Measurements from ENCODE around the gene ID4.

Gene ID4

DNA sequence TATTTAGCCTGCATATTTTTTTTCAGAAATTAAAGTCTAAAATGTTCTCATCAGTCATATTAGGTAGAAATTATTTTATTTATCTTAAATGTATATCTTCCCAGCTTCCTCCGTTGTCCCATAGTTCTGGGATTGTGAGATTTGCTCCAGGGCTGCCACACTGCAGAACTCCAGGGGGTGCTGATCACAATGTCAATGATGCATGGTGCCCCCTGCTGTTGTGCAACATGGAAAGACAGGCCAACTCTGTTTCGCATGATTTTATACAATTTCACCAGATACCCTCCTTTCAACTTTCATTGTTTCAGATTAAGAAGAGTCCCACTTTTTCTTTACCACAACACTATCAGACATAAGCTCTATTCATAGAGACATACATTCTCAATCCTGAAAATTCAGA, 35.9 kb downstream of the ID4 start:
- Histone ChIP-seq H3K27me3 (ENCODE audit: insufficient read depth, insufficient read length) (no peaks in the 10 kb centered on the region), H3K4me1 (ENCODE audit: insufficient read depth, insufficient read length) (no peaks in the 10 kb centered on the region), H3K4me3 (ENCODE audit: insufficient read length, low read depth) (no peak overlapping the region), H3K36me3 (ENCODE audit: insufficient read depth, insufficient read length, low read length) (no peaks in the 10 kb centered on the region), H3K9ac (ENCODE audit: insufficient read length, low read depth) (no peak overlapping the region), H3K9me3 (ENCODE audit: insufficient read depth, low read length) (no peaks in the 10 kb centered on the region)
- DNase-seq (ENCODE audit: low read depth, low spot score), result no peak
- TF ChIP-seq SUZ12 (IDR thresholded peaks at IDR 0.05; ENCODE audit: extremely low read depth, insufficient read depth, insufficient read length), result no peak
- TF ChIP-seq YY1 (IDR thresholded peaks at IDR 0.05; ENCODE audit: insufficient read depth, insufficient read length), result no peak
- no peak for TF ChIP-seq ZNF274 (IDR thresholded peaks at IDR 0.05; ENCODE audit: low read depth, low read length)

DNA sequence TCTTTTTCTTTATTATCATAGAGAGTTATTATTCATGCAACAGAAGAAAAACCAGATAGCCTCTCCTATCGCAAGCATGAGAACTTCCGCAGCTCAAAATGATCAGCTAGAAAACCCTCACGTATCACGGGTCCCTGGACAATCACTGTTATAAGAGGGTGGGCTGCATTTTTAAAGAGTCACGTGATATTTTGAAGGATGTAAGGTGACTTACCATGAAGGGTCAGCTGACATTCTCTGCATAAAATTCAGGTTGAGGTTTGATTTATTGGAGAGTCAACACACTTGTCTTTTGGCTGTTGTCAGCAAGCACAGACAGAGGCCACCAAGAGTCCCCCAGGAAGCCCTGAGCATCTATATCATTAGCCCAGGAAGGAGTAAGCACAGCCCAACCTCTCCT, 39.5 kb downstream of the ID4 start:
- Histone ChIP-seq H3K4me3 (ENCODE audit: insufficient read length, low read depth) (no peak overlapping the region), H3K27me3 (ENCODE audit: insufficient read depth, insufficient read length) (no peaks in the 10 kb centered on the region), H3K4me1 (ENCODE audit: insufficient read depth, insufficient read length) (no peaks in the 10 kb centered on the region), H3K9ac (ENCODE audit: insufficient read length, low read depth) (no peak overlapping the region), H3K36me3 (ENCODE audit: insufficient read depth, insufficient read length, low read length) (no peaks in the 10 kb centered on the region), H3K9me3 (ENCODE audit: insufficient read depth, low read length) (no peaks in the 10 kb centered on the region)
- no peak for DNase-seq (ENCODE audit: low read depth, low spot score)
- TF ChIP-seq SUZ12 (IDR thresholded peaks at IDR 0.05; ENCODE audit: extremely low read depth, insufficient read depth, insufficient read length), result no peak
- TF ChIP-seq ZNF274 (IDR thresholded peaks at IDR 0.05; ENCODE audit: low read depth, low read length), result no peak
- no peak for TF ChIP-seq YY1 (IDR thresholded peaks at IDR 0.05; ENCODE audit: insufficient read depth, insufficient read length)

DNA sequence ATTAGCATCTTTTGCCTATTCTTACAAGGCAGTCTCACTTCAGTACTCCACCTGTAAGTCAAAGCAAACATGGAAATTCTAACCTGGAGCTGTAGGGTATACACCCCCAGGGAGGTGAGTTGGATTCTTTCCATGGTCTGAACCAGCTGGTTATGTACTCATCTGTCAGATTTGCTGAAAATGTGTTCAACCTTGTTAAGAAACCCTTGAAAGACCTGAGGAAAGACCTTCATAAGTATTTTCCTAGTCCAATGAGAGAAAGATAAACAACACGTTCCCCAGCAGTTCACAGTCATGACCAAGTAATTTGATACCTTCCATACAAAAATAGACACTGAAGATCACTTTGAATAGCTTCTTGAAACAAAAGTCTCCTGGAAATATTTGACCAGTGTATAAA, 42.5 kb downstream of the ID4 start:
- H3K4me3 ChIP-seq (ENCODE audit: insufficient read length, low read depth), result no peak overlapping the region
- no peak for DNase-seq (ENCODE audit: low read depth, low spot score)
- no peak for TF ChIP-seq ZNF274 (IDR thresholded peaks at IDR 0.05; ENCODE audit: low read depth, low read length)
- no peak for TF ChIP-seq YY1 (IDR thresholded peaks at IDR 0.05; ENCODE audit: insufficient read depth, insufficient read length)
- no peak for TF ChIP-seq SUZ12 (IDR thresholded peaks at IDR 0.05; ENCODE audit: extremely low read depth, insufficient read depth, insufficient read length)
- H3K9ac ChIP-seq (ENCODE audit: insufficient read length, low read depth), result no peak overlapping the region
- H3K36me3 ChIP-seq (ENCODE audit: insufficient read depth, insufficient read length, low read length), result no peaks in the 10 kb centered on the region
- H3K4me1 ChIP-seq (ENCODE audit: insufficient read depth, insufficient read length), result no peaks in the 10 kb centered on the region
- H3K27me3 ChIP-seq (ENCODE audit: insufficient read depth, insufficient read length), result no peaks in the 10 kb centered on the region
- no peaks in the 10 kb centered on the region for H3K9me3 ChIP-seq (ENCODE audit: insufficient read depth, low read length)

DNA sequence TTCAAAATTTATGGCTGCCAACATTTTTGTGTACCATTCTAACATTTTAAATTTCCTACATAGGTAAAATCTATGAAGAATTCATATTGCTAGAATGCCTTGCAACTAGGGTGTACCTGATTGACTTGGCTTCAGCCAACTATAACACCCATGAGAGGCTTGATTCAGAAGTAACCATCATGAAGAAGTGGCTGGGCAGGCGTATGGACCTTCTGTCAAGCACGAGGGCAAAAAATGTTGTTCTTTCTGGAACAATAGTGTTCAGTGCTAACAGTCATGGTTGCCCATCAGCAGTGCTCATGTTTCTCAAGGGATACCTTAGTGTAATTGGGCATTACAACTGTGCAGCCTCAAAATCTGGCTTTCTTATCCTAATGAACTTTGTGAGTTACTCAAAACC, 42.9 kb downstream of the ID4 start:
- Histone ChIP-seq H3K4me3 (ENCODE audit: insufficient read length, low read depth) (no peak overlapping the region), H3K9me3 (ENCODE audit: insufficient read depth, low read length) (no peaks in the 10 kb centered on the region), H3K27me3 (ENCODE audit: insufficient read depth, insufficient read length) (no peaks in the 10 kb centered on the region), H3K4me1 (ENCODE audit: insufficient read depth, insufficient read length) (no peaks in the 10 kb centered on the region), H3K9ac (ENCODE audit: insufficient read length, low read depth) (no peak overlapping the region), H3K36me3 (ENCODE audit: insufficient read depth, insufficient read length, low read length) (no peaks in the 10 kb centered on the region)
- TF ChIP-seq SUZ12 (IDR thresholded peaks at IDR 0.05; ENCODE audit: extremely low read depth, insufficient read depth, insufficient read length) (no peak), ZNF274 (IDR thresholded peaks at IDR 0.05; ENCODE audit: low read depth, low read length) (no peak), YY1 (IDR thresholded peaks at IDR 0.05; ENCODE audit: insufficient read depth, insufficient read length) (no peak)
- no peak for DNase-seq (ENCODE audit: low read depth, low spot score)

DNA sequence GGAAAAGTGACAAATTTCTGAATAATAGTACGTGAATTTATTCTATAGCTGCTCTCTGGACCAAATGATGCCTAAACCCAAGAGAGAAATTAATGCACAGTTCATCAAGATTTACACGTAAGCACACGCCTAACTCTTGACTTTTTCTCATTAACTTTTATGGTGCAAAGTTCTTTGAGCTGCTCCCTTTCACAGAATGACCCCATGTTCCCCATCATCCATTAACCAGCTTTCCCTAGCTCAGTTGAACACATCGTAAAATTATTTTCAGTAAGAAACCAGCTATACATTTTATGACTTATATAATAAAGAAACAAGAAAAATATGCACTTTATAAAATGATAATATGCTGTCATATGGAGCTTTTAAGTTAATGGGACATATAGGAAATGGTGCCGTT, 54.3 kb downstream of the ID4 start:
- no peaks in the 10 kb centered on the region for H3K27me3 ChIP-seq (ENCODE audit: insufficient read depth, insufficient read length)
- no peaks in the 10 kb centered on the region for H3K36me3 ChIP-seq (ENCODE audit: insufficient read depth, insufficient read length, low read length)
- no peak overlapping the region for H3K4me3 ChIP-seq (ENCODE audit: insufficient read length, low read depth)
- H3K9me3 ChIP-seq (ENCODE audit: insufficient read depth, low read length), result no peaks in the 10 kb centered on the region
- no peak overlapping the region for H3K9ac ChIP-seq (ENCODE audit: insufficient read length, low read depth)
- TF ChIP-seq SUZ12 (IDR thresholded peaks at IDR 0.05; ENCODE audit: extremely low read depth, insufficient read depth, insufficient read length) (no peak), ZNF274 (IDR thresholded peaks at IDR 0.05; ENCODE audit: low read depth, low read length) (no peak), YY1 (IDR thresholded peaks at IDR 0.05; ENCODE audit: insufficient read depth, insufficient read length) (no peak)
- H3K4me1 ChIP-seq (ENCODE audit: insufficient read depth, insufficient read length), result no peaks in the 10 kb centered on the region
- no peak for DNase-seq (ENCODE audit: low read depth, low spot score)

Measured in NT2/D1 (cell line).